Activated CD4-positive, alpha-beta T cell treated with anti-CD3 and anti-CD28 coated beads, Interleukin-2, amount 50 U/mL, for 16 hours (primary cell): ENCODE data around the gene PCCA.
"Not testable (repeated sequence)": the region's sequence is repeated elsewhere in the genome, so short reads cannot be mapped to it uniquely, and the experiment has no call there.

Experiments used
- DNase-seq: peaks from one replicate; pipeline ENCODE4 v3.0.0-alpha.2; 2020

Gene PCCA

DNA sequence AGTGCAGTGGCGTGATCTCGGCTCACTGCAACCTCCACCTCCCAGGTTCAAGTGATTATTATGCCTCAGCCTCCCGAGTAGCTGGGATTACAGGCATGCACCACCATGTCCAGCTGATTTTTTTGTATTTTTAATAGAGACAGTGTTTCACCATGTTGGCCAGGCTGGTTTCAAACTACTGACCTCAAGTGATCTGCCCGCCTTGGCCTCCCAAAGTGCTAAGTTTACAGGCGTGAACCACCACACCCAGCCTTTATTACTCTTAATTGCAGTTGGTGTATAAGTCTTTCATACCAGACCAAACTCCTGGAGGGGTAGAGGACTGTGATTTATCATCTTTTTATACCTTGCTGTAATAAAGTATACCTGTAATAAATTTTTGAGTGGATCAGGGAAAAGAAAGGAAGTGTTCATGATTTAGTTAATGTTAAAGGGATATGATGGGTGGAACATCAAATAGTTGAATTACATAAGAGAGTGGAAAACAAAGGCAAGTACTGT lies 52.6 kb downstream of the PCCA start:
- DNase-seq = not testable (repeated sequence)

- no peak for DNase-seq
Measured at GRCh38 chr13:100146534-100146933, 57.6 kb downstream of the PCCA start.

GRCh38 chr13:100147825-100148224 lies 58.9 kb downstream of the PCCA start:
- no peak for DNase-seq

DNA sequence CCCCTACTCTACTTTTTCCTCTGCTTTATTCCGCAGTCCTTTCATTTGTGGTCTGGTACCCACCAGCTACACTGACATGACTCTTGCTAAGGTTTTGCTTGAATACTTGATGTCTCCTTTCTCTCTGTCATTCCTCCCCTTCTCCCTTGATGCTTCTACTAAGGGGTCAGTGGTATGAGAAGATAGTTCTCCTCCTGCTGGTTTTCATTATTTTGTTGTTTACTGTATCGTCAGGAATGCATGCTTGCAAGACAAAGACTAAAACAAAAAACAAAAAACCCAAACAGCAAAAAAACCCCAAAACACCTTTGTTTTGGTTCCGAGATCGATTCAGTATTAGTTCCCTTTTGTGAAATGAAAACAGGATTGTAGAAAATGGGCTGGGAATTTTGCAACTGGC lies 59.5 kb downstream of the PCCA start:
- DNase-seq = no peak

GRCh38 chr13:100149389-100149788 lies 60.5 kb downstream of the PCCA start:
- no peak for DNase-seq

- not testable (repeated sequence) for DNase-seq
Measured at GRCh38 chr13:100150711-100151110, 61.8 kb downstream of the PCCA start.

- no peak for DNase-seq
Measured at GRCh38 chr13:100154842-100155416, 66.0 kb downstream of the PCCA start.

DNA sequence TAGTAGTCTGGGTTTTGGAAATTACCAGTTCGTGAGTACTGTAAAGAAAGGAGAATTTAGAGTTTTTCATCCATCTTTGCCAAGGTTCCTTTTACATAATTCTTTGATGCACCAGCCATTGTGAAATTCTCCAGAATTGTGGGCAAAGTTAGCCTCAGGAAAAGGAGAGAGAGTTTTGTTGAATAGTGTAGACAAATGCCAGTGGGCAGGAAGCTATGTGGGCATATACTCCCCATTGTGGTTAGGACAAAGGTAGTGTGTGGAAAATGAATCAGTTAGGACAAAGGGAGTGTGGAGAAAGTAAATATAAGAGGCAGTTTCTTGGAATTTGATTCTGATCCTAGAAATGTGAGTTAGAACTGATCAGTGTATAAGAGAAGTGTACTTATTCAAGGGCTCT lies 67.9 kb downstream of the PCCA start:
- no peak for DNase-seq

- DNase-seq = no peak
Measured at GRCh38 chr13:100158569-100158968, 69.7 kb downstream of the PCCA start.

- no peak for DNase-seq
Measured at GRCh38 chr13:100159584-100159983, 70.7 kb downstream of the PCCA start.

- DNase-seq = no peak
Measured at GRCh38 chr13:100160450-100160849, 71.6 kb downstream of the PCCA start.

GRCh38 chr13:100163375-100163774 lies 74.5 kb downstream of the PCCA start:
- DNase-seq = no peak

DNA sequence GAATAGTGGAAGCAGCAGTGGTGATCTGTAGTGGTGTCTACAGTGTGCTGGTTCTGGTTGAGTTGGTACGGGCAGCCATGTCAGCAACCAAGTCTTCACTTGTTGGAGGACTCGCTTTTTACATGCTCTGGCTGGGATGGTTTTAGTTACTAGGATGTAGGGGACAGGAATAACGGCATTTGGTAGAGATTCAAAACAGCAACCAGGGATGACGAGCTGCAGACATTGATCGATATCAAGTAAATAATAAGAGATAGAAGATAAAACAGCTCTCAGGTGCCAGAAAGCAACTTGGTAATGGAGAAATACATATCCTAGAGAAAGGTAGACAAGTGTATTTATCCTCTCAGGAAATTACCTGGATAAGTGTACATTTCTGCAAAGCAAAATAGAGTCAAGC lies 84.3 kb downstream of the PCCA start:
- no peak for DNase-seq

DNA sequence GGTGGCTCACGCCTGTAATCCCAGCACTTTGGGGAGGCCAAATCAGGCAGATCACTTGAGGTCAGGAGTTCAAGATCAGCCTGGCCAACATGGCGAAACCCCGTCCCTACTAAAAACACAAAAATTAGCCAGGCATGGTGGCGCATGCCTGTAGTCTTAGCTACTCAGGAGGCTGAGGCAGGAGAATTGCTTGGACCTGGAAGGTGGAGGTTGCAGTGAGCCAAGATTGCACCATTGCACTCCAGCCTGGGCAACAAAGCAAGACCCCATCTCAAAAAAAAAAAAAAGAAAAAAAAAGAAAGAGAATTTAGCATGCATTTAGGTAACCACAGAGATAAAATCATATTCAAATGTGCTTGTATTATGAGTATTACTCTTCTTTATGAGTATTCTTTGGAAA lies 85.6 kb downstream of the PCCA start:
- DNase-seq = not testable (repeated sequence)

DNA sequence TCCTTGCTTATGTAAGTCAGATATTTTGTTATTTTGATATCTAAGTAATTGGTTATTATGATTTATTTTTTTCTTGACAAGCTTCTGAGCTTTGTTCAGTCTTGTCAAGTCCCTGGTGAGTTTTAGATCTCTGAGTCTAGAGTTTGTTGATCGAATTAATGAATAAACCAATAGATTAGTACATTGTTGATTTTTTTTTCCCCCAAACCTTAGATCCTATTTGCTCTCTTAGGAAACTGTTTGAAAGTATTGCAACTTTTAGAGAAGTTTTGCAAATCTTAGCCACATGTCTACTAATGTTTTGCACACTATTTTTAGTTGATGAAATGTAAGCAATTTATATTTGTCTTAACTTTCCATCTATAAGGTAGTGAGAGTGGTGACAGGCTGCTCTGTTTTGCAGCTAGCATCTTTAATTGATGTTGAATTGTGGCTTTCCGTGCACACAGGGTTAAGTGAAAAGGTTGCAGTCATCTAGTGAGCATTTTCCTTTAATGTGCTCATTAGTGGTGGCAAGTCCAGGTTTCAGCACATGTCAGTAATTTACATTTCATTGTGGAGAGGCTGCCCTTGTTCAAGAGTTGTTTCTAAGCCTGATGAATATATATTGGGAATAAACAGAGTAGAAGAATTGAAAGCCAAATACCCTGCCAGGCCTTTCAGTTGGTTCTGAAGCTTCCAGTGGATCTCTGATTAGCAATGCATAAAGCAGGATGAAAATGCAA lies 86.3 kb downstream of the PCCA start:
- no peak for DNase-seq

DNA sequence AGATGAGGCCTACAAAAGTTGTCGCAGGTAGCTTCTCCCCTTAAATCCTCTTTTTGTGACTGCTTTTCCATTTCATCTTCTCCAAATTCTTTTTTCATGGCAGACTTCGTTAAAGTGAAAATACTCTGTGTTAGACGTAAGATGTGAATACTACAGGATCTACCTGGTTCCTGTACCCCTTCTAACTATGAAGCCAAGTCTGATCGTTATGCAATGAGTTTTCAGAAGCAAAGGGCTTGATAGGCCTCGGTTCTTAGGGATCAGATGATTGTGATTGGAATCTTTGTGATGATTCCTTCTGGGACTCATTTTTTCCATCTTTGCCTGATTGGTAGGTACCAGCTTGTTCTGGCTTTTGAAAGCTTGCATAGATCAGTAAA lies 86.9 kb downstream of the PCCA start:
- DNase-seq = no peak

- no peak for DNase-seq
Measured at GRCh38 chr13:100176801-100177400, 88.0 kb downstream of the PCCA start.

GRCh38 chr13:100178309-100178708 lies 89.4 kb downstream of the PCCA start:
- no peak for DNase-seq

GRCh38 chr13:100179276-100179675 lies 90.4 kb downstream of the PCCA start:
- no peak for DNase-seq

DNA sequence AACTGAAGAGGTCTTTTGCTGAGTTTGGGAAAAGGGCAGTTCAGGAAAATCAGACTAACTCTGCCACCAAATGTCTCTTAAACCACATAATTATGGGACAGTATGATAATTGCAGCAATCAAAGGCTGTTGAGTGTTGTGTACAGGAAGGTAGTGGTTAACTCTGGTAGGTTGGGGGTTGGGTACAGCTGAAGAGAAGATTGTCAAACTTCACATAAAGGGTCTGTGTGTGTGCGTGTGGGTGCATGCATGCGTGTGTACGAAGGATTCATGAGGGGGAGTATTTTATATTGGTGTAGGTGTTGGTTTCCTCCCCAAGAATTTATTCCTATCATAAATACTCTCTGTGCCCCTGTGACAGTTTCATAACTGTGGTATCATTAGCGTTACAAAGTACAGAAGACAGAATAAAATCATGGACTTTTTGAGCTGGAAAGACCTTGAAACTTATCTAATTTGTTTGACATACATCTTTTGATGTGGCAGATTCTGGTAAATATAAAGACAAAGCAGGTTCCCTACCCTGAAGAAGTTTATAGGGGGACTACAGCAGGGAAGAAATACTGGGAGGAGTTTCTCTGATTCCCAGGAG lies 94.1 kb downstream of the PCCA start:
- no peak for DNase-seq

DNA sequence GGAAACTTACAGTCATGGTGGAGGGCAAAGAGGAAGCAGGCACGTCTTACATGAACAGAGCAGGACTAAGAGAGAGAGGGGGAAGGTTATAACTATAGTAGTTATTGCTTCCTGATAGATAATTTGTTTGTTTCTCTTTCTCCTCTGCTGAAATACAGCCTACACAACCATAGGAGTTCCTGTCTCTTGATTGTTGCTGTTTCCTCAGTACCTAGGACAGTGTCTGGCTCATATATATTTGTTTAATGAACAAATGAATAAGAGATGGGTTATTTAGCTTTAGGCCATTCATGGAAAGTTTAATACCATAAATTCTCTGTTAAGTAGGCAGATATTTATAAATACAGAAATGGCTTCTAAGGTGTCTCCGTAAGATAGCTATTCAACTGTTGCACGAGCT lies 95.2 kb downstream of the PCCA start:
- DNase-seq = no peak

- DNase-seq = no peak
Measured at GRCh38 chr13:100195568-100195967, 106.7 kb downstream of the PCCA start.

DNA sequence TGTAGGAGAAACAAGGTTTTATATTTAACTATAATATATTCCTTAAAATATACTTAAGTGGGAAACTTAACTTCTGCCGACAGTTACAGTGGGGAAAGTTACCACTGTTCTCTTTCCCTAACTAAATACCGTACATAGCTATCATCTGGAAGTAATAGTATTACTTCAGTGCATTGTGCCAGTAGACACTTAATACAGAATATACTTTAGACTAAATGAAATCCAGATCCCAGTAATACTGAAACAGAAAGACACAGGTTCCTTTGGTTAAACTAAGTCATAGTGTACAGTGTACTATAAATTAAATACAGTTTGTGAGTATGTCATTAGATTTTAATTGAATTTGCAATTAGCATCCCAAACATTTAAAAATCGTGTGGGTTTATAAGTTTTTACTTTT lies 107.5 kb downstream of the PCCA start:
- DNase-seq = no peak

- DNase-seq = no peak
Measured at GRCh38 chr13:100197116-100197515, 108.2 kb downstream of the PCCA start.
